C4-2B (cell line): ENCODE data around the gene PDGFRB.

ENCODE experiments used
- H3K27ac ChIP-seq: fragments of 450-650 bp; 2 replicates; pipeline ENCODE4 v1.5.1; 2017
- CTCF ChIP-seq: fragments of 450-650 bp; conservative IDR thresholded peaks from 2 replicates; pipeline ENCODE4 v1.5.1; 2017; ENCODE audit warnings: mild to moderate bottlenecking
- ZFX ChIP-seq: fragments of 450-650 bp; IDR thresholded peaks from 2 replicates; pipeline ENCODE4 v1.6.1; 2017

The PDGFRB gene

GRCh38 chr5:150156540-150156939 is 895 bp upstream of the PDGFRB start:
- TF ChIP-seq CTCF = no peak
- TF ChIP-seq ZFX = no peak
- H3K27ac ChIP-seq = no peak overlapping the region

- H3K27ac ChIP-seq = no peak overlapping the region
Observed at GRCh38 chr5:150156027-150156368, 353 bp upstream of the PDGFRB start.

GRCh38 chr5:150154618-150155128 is 972 bp downstream of the PDGFRB start:
- no peak for TF ChIP-seq ZFX
- no peak for TF ChIP-seq CTCF
- no peak overlapping the region for H3K27ac ChIP-seq

More at GRCh38 chr5:150156027-150156368, 353 bp upstream of the PDGFRB start:
- TF ChIP-seq CTCF (no peak), ZFX (no peak)

- H3K27ac ChIP-seq = no peak overlapping the region
- TF ChIP-seq ZFX (no peak), CTCF (no peak)
Observed at GRCh38 chr5:150153957-150154617, 1.6 kb downstream of the PDGFRB start.

- no peak overlapping the region for H3K27ac ChIP-seq
- TF ChIP-seq CTCF = no peak
- TF ChIP-seq ZFX = no peak
Observed at GRCh38 chr5:150153483-150153882, 2.2 kb downstream of the PDGFRB start.

- no peak overlapping the region for H3K27ac ChIP-seq
- no peak for TF ChIP-seq CTCF
- no peak for TF ChIP-seq ZFX
Observed at GRCh38 chr5:150152636-150153462, 2.8 kb downstream of the PDGFRB start.

GRCh38 chr5:150149618-150150017 is 6.0 kb downstream of the PDGFRB start:
- H3K27ac ChIP-seq = no peak overlapping the region
- TF ChIP-seq CTCF (no peak), ZFX (no peak)
